Measurements from ENCODE around the gene ARID5B.

ARID5B gene

DNA sequence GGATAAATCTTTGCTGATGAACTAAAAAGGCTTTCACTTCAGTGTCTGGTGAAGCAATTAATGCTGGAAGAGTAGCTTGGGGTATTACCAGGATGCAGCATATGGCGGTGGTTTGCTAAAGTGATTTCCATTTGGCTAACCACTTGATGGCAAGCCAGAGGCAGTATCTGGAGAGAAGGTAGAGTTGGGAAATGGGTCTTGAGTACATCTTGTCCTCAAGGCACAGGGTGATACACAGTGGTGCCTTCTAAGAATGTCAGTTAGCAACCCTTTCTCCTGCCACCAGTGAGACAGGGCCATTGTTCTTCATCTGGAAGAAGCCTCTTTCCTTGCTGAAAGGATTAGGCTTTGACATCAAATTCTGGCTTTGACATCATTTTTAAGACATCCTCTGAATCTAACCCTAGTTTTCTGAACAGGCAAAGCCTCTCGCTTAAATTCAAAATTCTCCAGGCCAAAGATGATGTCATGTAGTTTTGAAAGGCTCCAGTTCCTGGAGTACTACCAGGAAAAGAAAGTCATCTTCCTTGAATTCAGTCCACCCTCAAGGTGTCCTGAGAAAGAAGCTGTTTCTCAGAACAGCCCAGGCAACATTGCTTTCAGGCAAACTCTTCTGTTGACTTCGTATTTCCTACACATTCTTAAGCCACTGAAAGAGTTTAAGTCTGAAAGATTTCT is 162.4 kb downstream of the ARID5B start:
- Histone ChIP-seq H3K27me3 (ENCODE audit: control insufficient read depth in 1 of 2, insufficient read depth in 2 of 2, low read length in 2 of 2) (no peaks in the 10 kb centered on the region), H3K9me3 (ENCODE audit: control insufficient read depth in 2 of 2, low read length in 2 of 2) (no peaks in the 10 kb centered on the region), H3K27ac (ENCODE audit: low read length) (no peak overlapping the region), H3K4me1 (ENCODE audit: control insufficient read depth, insufficient read depth, low read length) (no peaks in the 10 kb centered on the region), H3K4me3 (ENCODE audit: low read length in 2 of 2) (no peak overlapping the region), H3K9ac (ENCODE audit: low read length in 2 of 2) (no peak overlapping the region), H3K36me3 (ENCODE audit: control insufficient read depth in 2 of 2, insufficient read depth in 2 of 2, low read length in 2 of 2) (peaks cover 8 to 16% of the 10 kb centered on the region in 2 donors)

DNA sequence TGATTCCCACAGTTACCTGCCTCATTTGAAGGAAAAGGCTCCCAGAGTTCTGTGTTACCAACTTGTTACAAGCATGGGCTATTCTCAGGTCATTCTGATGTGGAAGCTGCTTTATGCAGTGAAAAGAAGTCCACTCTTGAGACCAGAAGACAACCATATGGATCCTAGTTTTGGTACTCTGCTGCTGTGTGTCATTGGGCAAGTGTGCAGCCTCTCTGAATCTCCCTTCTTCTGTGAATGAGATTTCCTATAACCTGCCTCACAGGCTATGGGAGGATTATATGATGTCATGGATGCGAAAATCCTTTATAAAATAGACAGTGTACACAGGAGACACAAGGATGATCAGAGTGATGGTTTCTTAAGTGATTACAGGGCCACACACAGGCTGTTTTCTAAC is 166.1 kb downstream of the ARID5B start:
- Histone ChIP-seq H3K27ac (ENCODE audit: low read length) (no peak overlapping the region), H3K4me3 (ENCODE audit: low read length in 2 of 2) (no peak overlapping the region), H3K9ac (ENCODE audit: low read length in 2 of 2) (no peak overlapping the region), H3K4me1 (ENCODE audit: control insufficient read depth, insufficient read depth, low read length) (peaks cover 4% of the 10 kb centered on the region), H3K36me3 (ENCODE audit: control insufficient read depth in 2 of 2, insufficient read depth in 2 of 2, low read length in 2 of 2) (peaks cover 22 to 24% of the 10 kb centered on the region in 2 donors), H3K9me3 (ENCODE audit: control insufficient read depth in 2 of 2, low read length in 2 of 2) (no peaks in the 10 kb centered on the region), H3K27me3 (ENCODE audit: control insufficient read depth in 1 of 2, insufficient read depth in 2 of 2, low read length in 2 of 2) (no peaks in the 10 kb centered on the region)

DNA sequence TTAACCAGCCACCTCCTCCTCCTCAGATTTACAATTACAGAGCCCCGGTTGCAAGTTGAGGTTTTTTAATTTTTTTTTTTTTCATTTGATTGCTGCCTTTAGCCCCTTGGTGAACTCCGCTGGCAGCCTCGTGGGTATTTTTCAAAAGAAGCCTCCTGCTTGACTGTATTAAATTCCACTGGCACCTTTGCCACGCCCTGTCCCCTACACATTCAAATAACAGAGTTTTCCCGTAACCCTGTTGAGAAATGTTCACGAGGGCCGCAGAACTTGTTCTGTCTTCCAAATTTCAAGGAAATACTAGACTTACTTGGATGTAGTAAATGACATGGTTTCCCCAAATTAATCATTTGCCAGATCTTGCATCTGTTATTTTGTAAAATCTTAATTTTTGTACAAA is 167.0 kb downstream of the ARID5B start:
- no peaks in the 10 kb centered on the region for H3K9me3 ChIP-seq (ENCODE audit: control insufficient read depth in 2 of 2, low read length in 2 of 2)
- no peak overlapping the region for H3K9ac ChIP-seq (ENCODE audit: low read length in 2 of 2)
- H3K36me3 ChIP-seq (ENCODE audit: control insufficient read depth in 2 of 2, insufficient read depth in 2 of 2, low read length in 2 of 2): peaks cover 24% of the 10 kb centered on the region in 2 donors
- no peak overlapping the region for H3K4me3 ChIP-seq (ENCODE audit: low read length in 2 of 2)
- H3K4me1 ChIP-seq (ENCODE audit: control insufficient read depth, insufficient read depth, low read length): peaks cover 4% of the 10 kb centered on the region
- H3K27me3 ChIP-seq (ENCODE audit: control insufficient read depth in 1 of 2, insufficient read depth in 2 of 2, low read length in 2 of 2): no peaks in the 10 kb centered on the region
- no peak overlapping the region for H3K27ac ChIP-seq (ENCODE audit: low read length)

DNA sequence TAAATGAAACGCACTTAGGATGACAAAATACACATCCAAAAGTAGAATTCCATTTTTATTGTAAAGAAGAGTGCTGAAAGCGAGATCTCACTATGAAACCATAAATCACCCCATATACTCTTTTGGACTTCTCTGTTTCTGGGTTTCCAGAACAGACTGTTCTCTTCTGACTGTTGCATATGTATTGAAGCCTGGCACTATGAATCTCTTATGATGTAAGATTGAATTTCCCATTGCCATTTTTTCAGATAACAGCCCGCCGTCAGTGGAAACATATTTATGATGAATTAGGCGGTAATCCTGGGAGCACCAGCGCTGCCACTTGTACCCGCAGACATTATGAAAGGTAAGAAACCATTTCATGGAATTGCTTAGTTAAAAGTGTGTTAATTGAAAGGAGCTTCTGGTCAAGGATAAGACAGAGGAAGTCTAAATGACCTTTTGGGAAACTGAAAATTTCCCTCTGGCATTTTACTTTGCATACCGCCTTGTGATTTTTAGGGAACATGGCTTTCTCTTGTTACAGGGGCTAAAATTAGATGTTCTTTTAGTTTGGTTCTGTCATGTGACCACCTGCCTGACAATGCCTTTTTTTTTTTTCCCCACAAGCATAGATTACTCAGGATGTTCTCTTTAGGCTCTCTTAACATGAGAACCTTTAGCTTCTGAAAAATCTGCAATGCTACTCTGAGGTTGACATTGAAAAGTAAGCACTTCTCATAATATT is 168.1 kb downstream of the ARID5B start:
- Histone ChIP-seq H3K27me3 (ENCODE audit: control insufficient read depth in 1 of 2, insufficient read depth in 2 of 2, low read length in 2 of 2) (no peaks in the 10 kb centered on the region), H3K27ac (ENCODE audit: low read length) (no peak overlapping the region), H3K4me1 (ENCODE audit: control insufficient read depth, insufficient read depth, low read length) (peaks cover 4% of the 10 kb centered on the region), H3K4me3 (ENCODE audit: low read length in 2 of 2) (no peak overlapping the region), H3K9me3 (ENCODE audit: control insufficient read depth in 2 of 2, low read length in 2 of 2) (no peaks in the 10 kb centered on the region), H3K36me3 (ENCODE audit: control insufficient read depth in 2 of 2, insufficient read depth in 2 of 2, low read length in 2 of 2) (peaks cover 24 to 27% of the 10 kb centered on the region in 2 donors), H3K9ac (ENCODE audit: low read length in 2 of 2) (no peak overlapping the region)

DNA sequence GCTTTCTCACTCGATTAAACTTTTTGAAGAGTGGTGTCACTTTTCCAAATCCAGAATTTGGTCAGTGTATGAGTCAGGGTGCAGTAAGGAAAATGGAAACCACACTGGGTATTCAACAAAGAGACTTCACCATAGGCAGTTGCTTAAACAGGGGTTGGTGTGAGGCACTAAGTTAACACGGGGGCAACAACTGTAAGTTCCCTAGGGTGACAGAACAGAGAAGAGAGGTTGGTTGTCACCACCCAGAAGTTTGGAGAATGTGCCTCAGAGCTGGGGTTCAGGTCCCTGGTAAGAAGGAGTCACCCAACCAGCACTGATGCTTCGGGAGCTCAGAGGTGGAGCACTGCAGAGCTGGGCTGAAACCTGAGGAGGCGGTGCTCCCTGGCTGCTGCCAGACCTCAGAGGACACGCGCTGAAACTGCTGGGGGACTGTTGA is 170.4 kb downstream of the ARID5B start:
- H3K4me1 ChIP-seq (ENCODE audit: control insufficient read depth, insufficient read depth, low read length): peaks cover 18% of the 10 kb centered on the region

DNA sequence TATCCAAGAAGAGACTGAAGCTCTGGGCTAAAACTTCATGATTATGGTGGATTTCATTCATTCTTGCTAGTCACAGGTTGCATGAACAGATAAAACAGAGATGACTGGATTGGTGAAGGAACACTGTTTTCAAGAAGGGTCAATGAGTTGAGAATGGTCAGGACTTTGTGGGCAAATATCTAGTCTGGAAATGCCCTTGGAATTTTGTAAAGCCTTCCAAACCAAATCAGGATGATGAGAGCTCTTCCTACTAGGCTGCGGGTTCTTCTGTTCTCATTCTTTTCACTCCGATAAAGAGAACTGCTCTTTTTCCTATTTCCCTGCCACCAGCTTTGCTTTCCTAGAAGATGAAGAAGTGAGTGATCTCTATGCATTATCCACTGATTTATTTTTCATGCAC is 171.4 kb downstream of the ARID5B start:
- Histone ChIP-seq H3K27me3 (ENCODE audit: control insufficient read depth in 1 of 2, insufficient read depth in 2 of 2, low read length in 2 of 2) (no peaks in the 10 kb centered on the region), H3K9me3 (ENCODE audit: control insufficient read depth in 2 of 2, low read length in 2 of 2) (no peaks in the 10 kb centered on the region), H3K9ac (ENCODE audit: low read length in 2 of 2) (no peak overlapping the region), H3K36me3 (ENCODE audit: control insufficient read depth in 2 of 2, insufficient read depth in 2 of 2, low read length in 2 of 2) (peaks cover 22 to 24% of the 10 kb centered on the region in 2 donors), H3K27ac (ENCODE audit: low read length) (no peak overlapping the region), H3K4me1 (ENCODE audit: control insufficient read depth, insufficient read depth, low read length) (peaks cover 19% of the 10 kb centered on the region), H3K4me3 (ENCODE audit: low read length in 2 of 2) (no peak overlapping the region)

More for the DNA sequence above, 170.4 kb downstream of the ARID5B start:
- H3K27me3 ChIP-seq (ENCODE audit: control insufficient read depth in 1 of 2, insufficient read depth in 2 of 2, low read length in 2 of 2): no peaks in the 10 kb centered on the region
- no peaks in the 10 kb centered on the region for H3K9me3 ChIP-seq (ENCODE audit: control insufficient read depth in 2 of 2, low read length in 2 of 2)
- peaks cover 22 to 27% of the 10 kb centered on the region in 2 donors for H3K36me3 ChIP-seq (ENCODE audit: control insufficient read depth in 2 of 2, insufficient read depth in 2 of 2, low read length in 2 of 2)
- no peak overlapping the region for H3K9ac ChIP-seq (ENCODE audit: low read length in 2 of 2)
- no peak overlapping the region for H3K4me3 ChIP-seq (ENCODE audit: low read length in 2 of 2)
- no peak overlapping the region for H3K27ac ChIP-seq (ENCODE audit: low read length)

DNA sequence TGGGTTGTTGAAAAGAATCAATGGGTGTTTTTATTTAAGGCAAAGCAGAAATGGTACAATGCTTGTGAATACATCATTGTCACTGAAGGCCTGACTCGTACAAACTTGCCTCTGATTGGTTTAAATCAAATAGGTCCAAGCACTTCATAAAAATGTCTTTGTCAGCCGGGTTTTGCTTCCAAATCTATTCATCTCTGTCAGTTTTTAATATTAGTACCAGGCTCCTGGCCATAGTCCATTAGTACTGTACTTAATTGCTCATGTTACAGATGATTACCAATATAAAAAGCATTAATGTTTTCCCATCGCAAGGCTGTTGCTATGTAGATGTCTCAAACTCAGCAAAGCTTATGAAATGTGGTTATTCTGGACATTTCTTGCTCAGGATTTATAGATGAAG is 171.9 kb downstream of the ARID5B start:
- no peaks in the 10 kb centered on the region for H3K9me3 ChIP-seq (ENCODE audit: control insufficient read depth in 2 of 2, low read length in 2 of 2)
- no peak overlapping the region for H3K4me3 ChIP-seq (ENCODE audit: low read length in 2 of 2)
- H3K9ac ChIP-seq (ENCODE audit: low read length in 2 of 2): no peak overlapping the region
- H3K27me3 ChIP-seq (ENCODE audit: control insufficient read depth in 1 of 2, insufficient read depth in 2 of 2, low read length in 2 of 2): no peaks in the 10 kb centered on the region
- peaks cover 19% of the 10 kb centered on the region for H3K4me1 ChIP-seq (ENCODE audit: control insufficient read depth, insufficient read depth, low read length)
- H3K27ac ChIP-seq (ENCODE audit: low read length): no peak overlapping the region
- H3K36me3 ChIP-seq (ENCODE audit: control insufficient read depth in 2 of 2, insufficient read depth in 2 of 2, low read length in 2 of 2): peaks cover 22 to 24% of the 10 kb centered on the region in 2 donors

DNA sequence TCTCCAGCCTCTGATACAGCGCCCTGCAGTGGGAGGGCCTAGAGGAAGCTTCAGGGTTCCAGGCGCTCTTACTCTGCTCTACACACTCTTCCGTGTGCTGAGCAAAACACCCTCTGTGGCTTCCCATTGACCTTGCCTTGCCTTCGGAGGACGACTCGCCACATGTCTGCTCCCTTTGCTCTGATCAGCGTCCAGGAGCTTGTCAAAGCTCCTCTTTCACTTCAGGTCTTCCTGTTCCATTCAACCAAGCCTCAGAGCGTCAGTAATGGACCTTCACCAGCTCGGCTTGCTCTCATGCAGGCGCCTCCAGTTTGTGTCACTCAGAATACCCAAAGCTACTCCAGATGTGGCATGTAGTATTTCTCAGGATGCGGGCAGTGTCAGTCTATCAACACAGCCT is 173.9 kb downstream of the ARID5B start:
- Histone ChIP-seq H3K36me3 (ENCODE audit: control insufficient read depth in 2 of 2, insufficient read depth in 2 of 2, low read length in 2 of 2) (peaks cover 18 to 22% of the 10 kb centered on the region in 2 donors), H3K4me1 (ENCODE audit: control insufficient read depth, insufficient read depth, low read length) (peaks cover 15% of the 10 kb centered on the region)

DNA sequence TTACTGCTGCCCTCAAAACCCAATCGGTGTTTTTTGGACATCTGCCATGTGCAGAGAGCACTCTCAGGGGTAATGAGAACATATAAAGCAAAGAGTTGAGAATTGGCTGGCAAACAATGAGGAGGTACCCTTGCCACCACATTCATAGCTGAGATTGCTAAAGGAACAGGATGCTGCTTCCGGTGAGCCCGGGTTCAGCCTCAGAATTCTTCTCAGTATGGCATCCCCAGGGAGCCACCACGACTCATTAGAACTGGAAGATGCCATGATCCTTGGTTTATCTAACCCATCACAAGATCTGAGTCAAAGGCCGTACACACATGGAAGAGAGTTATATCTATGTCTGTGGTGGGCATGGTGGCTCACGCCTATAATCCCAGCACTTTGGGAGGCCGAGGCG is 174.4 kb downstream of the ARID5B start:
- Histone ChIP-seq H3K9ac (ENCODE audit: low read length in 2 of 2) (no peak overlapping the region), H3K9me3 (ENCODE audit: control insufficient read depth in 2 of 2, low read length in 2 of 2) (no peaks in the 10 kb centered on the region), H3K27ac (ENCODE audit: low read length) (no peak overlapping the region), H3K4me3 (ENCODE audit: low read length in 2 of 2) (no peak overlapping the region), H3K4me1 (ENCODE audit: control insufficient read depth, insufficient read depth, low read length) (peaks cover 18% of the 10 kb centered on the region), H3K27me3 (ENCODE audit: control insufficient read depth in 1 of 2, insufficient read depth in 2 of 2, low read length in 2 of 2) (no peaks in the 10 kb centered on the region), H3K36me3 (ENCODE audit: control insufficient read depth in 2 of 2, insufficient read depth in 2 of 2, low read length in 2 of 2) (peaks cover 17 to 21% of the 10 kb centered on the region in 2 donors)

More for the DNA sequence above, 173.9 kb downstream of the ARID5B start:
- Histone ChIP-seq H3K4me3 (ENCODE audit: low read length in 2 of 2) (no peak overlapping the region), H3K27ac (ENCODE audit: low read length) (no peak overlapping the region), H3K9ac (ENCODE audit: low read length in 2 of 2) (no peak overlapping the region), H3K9me3 (ENCODE audit: control insufficient read depth in 2 of 2, low read length in 2 of 2) (no peaks in the 10 kb centered on the region), H3K27me3 (ENCODE audit: control insufficient read depth in 1 of 2, insufficient read depth in 2 of 2, low read length in 2 of 2) (no peaks in the 10 kb centered on the region)

DNA sequence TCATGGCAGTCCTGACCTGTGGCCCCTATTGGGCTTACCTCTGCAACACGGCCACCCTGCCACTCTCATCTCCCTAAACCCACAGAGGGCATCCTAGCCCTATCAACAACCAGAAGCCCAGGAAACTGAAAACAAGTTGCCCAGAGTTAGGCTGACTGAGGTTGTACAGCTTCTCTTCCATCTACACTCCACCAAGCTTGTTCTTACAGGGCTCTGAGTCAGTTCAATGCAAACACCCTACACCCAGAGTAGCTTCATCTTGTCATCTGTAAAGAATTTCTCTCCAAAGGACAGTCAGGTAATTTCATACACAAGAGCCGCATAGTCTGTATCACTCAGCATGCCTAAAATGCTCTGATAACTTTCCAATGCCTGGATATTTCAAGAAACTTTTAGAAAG is 175.4 kb downstream of the ARID5B start:
- Histone ChIP-seq H3K9ac (ENCODE audit: low read length in 2 of 2) (no peak overlapping the region), H3K4me1 (ENCODE audit: control insufficient read depth, insufficient read depth, low read length) (peaks cover 22% of the 10 kb centered on the region), H3K27ac (ENCODE audit: low read length) (no peak overlapping the region), H3K9me3 (ENCODE audit: control insufficient read depth in 2 of 2, low read length in 2 of 2) (no peaks in the 10 kb centered on the region), H3K27me3 (ENCODE audit: control insufficient read depth in 1 of 2, insufficient read depth in 2 of 2, low read length in 2 of 2) (no peaks in the 10 kb centered on the region), H3K36me3 (ENCODE audit: control insufficient read depth in 2 of 2, insufficient read depth in 2 of 2, low read length in 2 of 2) (peaks cover 10 to 16% of the 10 kb centered on the region in 2 donors), H3K4me3 (ENCODE audit: low read length in 2 of 2) (peak overlapping the region in 1 of 2 donors; percentile 5)
